RWPE1 (cell line): ENCODE data around the gene TPM1.

Experiments used
- CTCF ChIA-PET: fragments of 350-600 bp; sonication (Branson Sonifier 250); formaldehyde crosslinking; extraction: SDS; loops from one replicate; lab custom pipeline; 2021; lab: Yijun Ruan, JAX
- POLR2A ChIA-PET: fragments of 400-600 bp; formaldehyde crosslinking; extraction: SDS; loops from one replicate; lab custom pipeline; 2020; ENCODE audit warnings: antibody characterized with exemption; ENCODE audit not compliant: low non-redundant PET; lab: Yijun Ruan, JAX
- DNase-seq: peaks from one replicate; pipeline ENCODE4 v3.0.0; 2012; ENCODE audit warnings: low spot score
- H3K27ac ChIP-seq: fragments of 450-650 bp; 2 replicates; pipeline ENCODE4 v1.5.1; 2017
- CTCF ChIP-seq: fragments of 450-650 bp; conservative IDR thresholded peaks from 2 replicates; pipeline ENCODE4 v1.5.1; 2017; ENCODE audit warnings: low read depth, mild to moderate bottlenecking

The TPM1 gene

GRCh38 chr15:63080634-63081250 is 38.2 kb downstream of the TPM1 start:
- DNase-seq: no peak

GRCh38 chr15:63082366-63082765 is 39.8 kb downstream of the TPM1 start:
- CTCF ChIA-PET: no interaction called here
- POLR2A ChIA-PET: no interaction called here
- DNase-seq: no peak
- H3K27ac ChIP-seq: no peak overlapping the region
- TF ChIP-seq CTCF: no peak

More at GRCh38 chr15:63080634-63081250, 38.2 kb downstream of the TPM1 start:
- TF ChIP-seq CTCF: no peak
- POLR2A ChIA-PET: no interaction called here
- CTCF ChIA-PET: interaction anchor here (0.5 to 0.6 kb wide), 3 partner anchors 33 to 1048 kb away, joined by 3 read pairs; no protein-coding TSS in a partner anchor
- no peak overlapping the region for H3K27ac ChIP-seq

- ChIA-PET CTCF (no interaction called here), POLR2A (no interaction called here)
- no peak for DNase-seq
- H3K27ac ChIP-seq: no peak overlapping the region
- no peak for TF ChIP-seq CTCF
Measured at GRCh38 chr15:63083044-63083443, 40.5 kb downstream of the TPM1 start.

- no peak for TF ChIP-seq CTCF
- CTCF ChIA-PET: no interaction called here
- H3K27ac ChIP-seq: no peak overlapping the region
- POLR2A ChIA-PET: no interaction called here
- DNase-seq: no peak
Measured at GRCh38 chr15:63083541-63083940, 41.0 kb downstream of the TPM1 start.

GRCh38 chr15:63084806-63085205 is 42.3 kb downstream of the TPM1 start:
- ChIA-PET CTCF (interaction anchor here (0.7 kb wide), 1 partner anchor 342 kb away, joined by 5 read pairs; no protein-coding TSS in a partner anchor), POLR2A (no interaction called here)
- DNase-seq: no peak
- no peak overlapping the region for H3K27ac ChIP-seq
- no peak for TF ChIP-seq CTCF

GRCh38 chr15:63085289-63085688 is 42.7 kb downstream of the TPM1 start:
- TF ChIP-seq CTCF: no peak
- CTCF ChIA-PET: interaction anchor here (0.7 kb wide), 1 partner anchor 28 kb away, joined by 5 read pairs; no protein-coding TSS in a partner anchor
- POLR2A ChIA-PET: no interaction called here
- H3K27ac ChIP-seq: no peak overlapping the region
- DNase-seq: no peak
